CD4-positive, alpha-beta memory T cell (primary cell): ENCODE measurements around the gene IL18RAP. TPM values are rescaled to one million over a fixed set of nuclear protein-coding genes. Genes with fewer than 3 reads are reported as not detected.
A peak's percentile ranks its signal among the peaks of the same experiment; 100 is the strongest.

Source experiments
- CTCF ChIA-PET: fragments of 350-600 bp; sonication (Branson Sonifier 250); formaldehyde crosslinking; loops from one replicate; lab custom pipeline; 2021; ENCODE audit warnings: inconsistent platforms; ENCODE audit not compliant: partially characterized antibody; lab: Charles Lee
- POLR2A ChIA-PET: fragments of 350-600 bp; sonication (Branson Sonifier 250); formaldehyde crosslinking; loops from one replicate; lab custom pipeline; 2021; ENCODE audit not compliant: partially characterized antibody; lab: Charles Lee
- DNase-seq, 5 donors: peaks; one replicate each; pipeline versions ENCODE4 v3.0.0 to v3.0.0-alpha.2; 2020 to 2022; ENCODE audit warnings: mixed read lengths in 1 of 5
- H3K27ac ChIP-seq: one replicate; pipeline ENCODE4 v1.7.0; 2013; ENCODE audit warnings: low read depth, low read length
- H3K27me3 ChIP-seq: 2 replicates; pipeline ENCODE4 v1.7.0; 2013; ENCODE audit warnings: mild to moderate bottlenecking, low read length, moderate library complexity; ENCODE audit not compliant: insufficient read depth
- H3K36me3 ChIP-seq: 2 replicates; pipeline ENCODE4 v1.7.0; 2013; ENCODE audit warnings: mild to moderate bottlenecking, low read length, moderate library complexity; ENCODE audit not compliant: insufficient read depth
- H3K4me1 ChIP-seq: 2 replicates; pipeline ENCODE4 v1.7.0; 2013; ENCODE audit warnings: mild to moderate bottlenecking, low read length, moderate library complexity; ENCODE audit not compliant: insufficient read depth
- H3K4me3 ChIP-seq, 2 donors: one replicate each; pipeline ENCODE4 v1.7.0; 2013; ENCODE audit warnings: low read length in 2 of 2, mild to moderate bottlenecking in 1 of 2
- H3K9me3 ChIP-seq, 2 donors: one replicate each; pipeline ENCODE4 v1.7.0; 2013; ENCODE audit warnings: low read length in 2 of 2, control low read depth in 1 of 2; ENCODE audit not compliant: control insufficient read depth in 1 of 2
- H3K27ac Mint-ChIP-seq, 7 donors: one replicate each; pipeline ENCODE4 v1.8.0; 2020 to 2021; ENCODE audit warnings: mixed read lengths in 7 of 7, mild to moderate bottlenecking in 6 of 7, inconsistent platforms in 3 of 7, moderate library complexity in 3 of 7
- H3K27me3 Mint-ChIP-seq, 2 donors: one replicate each; pipeline ENCODE4 v1.8.0; 2020 to 2021; ENCODE audit warnings: mixed read lengths in 2 of 2
- H3K36me3 Mint-ChIP-seq, 2 donors: one replicate each; pipeline ENCODE4 v1.8.0; 2020 to 2021; ENCODE audit warnings: mixed read lengths in 2 of 2, inconsistent platforms in 1 of 2, mild to moderate bottlenecking in 1 of 2
- H3K4me1 Mint-ChIP-seq, 4 donors: one replicate each; pipeline ENCODE4 v1.8.0; 2020 to 2021; ENCODE audit warnings: mixed read lengths in 4 of 4, mild to moderate bottlenecking in 1 of 4
- H3K4me3 Mint-ChIP-seq, 8 donors: one replicate each; pipeline ENCODE4 v1.8.0; 2020 to 2021; ENCODE audit warnings: mixed read lengths in 8 of 8, mild to moderate bottlenecking in 7 of 8, moderate library complexity in 6 of 8, inconsistent platforms in 3 of 8
- H3K9me3 Mint-ChIP-seq, 8 donors: one replicate each; pipeline ENCODE4 v1.8.0; 2020 to 2021; ENCODE audit warnings: mixed read lengths in 8 of 8, mild to moderate bottlenecking in 5 of 8, inconsistent platforms in 3 of 8, moderate library complexity in 1 of 8
- intact Hi-C: fragments of 100-400 bp; cut with micrococcal nuclease; formaldehyde crosslinking; loops from one replicate; pipeline ENCODE4 v1.15.1; 2023
- polyA plus RNA-seq, 2 donors: library from polyadenylated mRNA; unstranded; fragments of 300-500 nt; fragmentation: Illumina TruSeq; gene quantifications; one replicate each; pipeline ENCODE4 v1.2.3, GENCODE V29; 2021
- total RNA-seq, 2 experiments: library from RNA; stranded (reverse); gene quantifications; one replicate each; pipeline ENCODE4 v1.2.3, GENCODE V29; 2021

Gene IL18RAP
- total and polyA plus RNA-seq, 4 experiments from 2014 or later = 0.33 to 6.5 (median 4.6) TPM

- Mint-ChIP-seq H3K4me1 (peaks cover 6 to 12% (median 10%) of the 10 kb centered on the region in 4 donors), H3K27me3 (peaks cover 13 to 16% of the 10 kb centered on the region in 2 donors), H3K27ac (no peak overlapping the region), H3K4me3 (no peak overlapping the region), H3K9me3 (peaks cover 0 to 5% (median under 1%) of the 10 kb centered on the region in 8 donors), H3K36me3 (no peaks in the 10 kb centered on the region)
- H3K36me3 ChIP-seq = no peaks in the 10 kb centered on the region
- no peak overlapping the region for H3K27ac ChIP-seq
- peaks cover 6% of the 10 kb centered on the region for H3K27me3 ChIP-seq
- ChIA-PET POLR2A (interaction anchor here (0.7 kb wide), 1 partner anchor 140 kb away, joined by 3 read pairs; no protein-coding TSS in a partner anchor), CTCF (interaction anchor here (1.0 to 4.3 kb wide), 2 partner anchors 15 to 25 kb away, joined by 3 to 20 read pairs; partner anchors contain the start of gene SLC9A4)
- no peaks in the 10 kb centered on the region for H3K9me3 ChIP-seq
- no peaks in the 10 kb centered on the region for H3K4me1 ChIP-seq
- no peak for DNase-seq
- H3K4me3 ChIP-seq = no peak overlapping the region
- intact Hi-C loops = no loop called here
Measured at GRCh38 chr2:102487761-102488462, 65.0 kb downstream of the IL18RAP start.

GRCh38 chr2:102489646-102490045, 66.7 kb downstream of the IL18RAP start:
- Mint-ChIP-seq H3K9me3 (peaks cover 0 to 6% (median 3%) of the 10 kb centered on the region in 8 donors), H3K27me3 (peaks cover 16 to 19% of the 10 kb centered on the region in 2 donors), H3K27ac (peak overlapping the region in 1 of 7 donors; percentile 0), H3K4me3 (peak overlapping the region in 2 of 8 donors; percentile 13 to 37), H3K36me3 (no peaks in the 10 kb centered on the region), H3K4me1 (peaks cover 6 to 12% (median 10%) of the 10 kb centered on the region in 4 donors)
- intact Hi-C loops = no loop called here
- H3K4me3 ChIP-seq = no peak overlapping the region
- CTCF ChIA-PET = interaction anchor here (4.3 kb wide), 1 partner anchor 17 kb away, joined by 20 read pairs; the partner anchor contains the start of gene SLC9A4
- H3K27ac ChIP-seq = no peak overlapping the region
- POLR2A ChIA-PET = no interaction called here
- no peaks in the 10 kb centered on the region for H3K9me3 ChIP-seq
- H3K4me1 ChIP-seq = no peaks in the 10 kb centered on the region
- peak in 1 of 5 donors; percentile 6 for DNase-seq
- peaks cover 6% of the 10 kb centered on the region for H3K27me3 ChIP-seq
- H3K36me3 ChIP-seq = no peaks in the 10 kb centered on the region

- Mint-ChIP-seq H3K9me3 (peaks cover 0 to 7% (median 5%) of the 10 kb centered on the region in 8 donors), H3K27me3 (peaks cover 6 to 12% of the 10 kb centered on the region in 2 donors), H3K4me1 (peaks cover 6 to 12% (median 10%) of the 10 kb centered on the region in 4 donors), H3K27ac (no peak overlapping the region), H3K36me3 (no peaks in the 10 kb centered on the region), H3K4me3 (no peak overlapping the region)
- H3K27me3 ChIP-seq = peaks cover 6% of the 10 kb centered on the region
- no peak overlapping the region for H3K4me3 ChIP-seq
- H3K36me3 ChIP-seq = no peaks in the 10 kb centered on the region
- H3K4me1 ChIP-seq = no peaks in the 10 kb centered on the region
- CTCF ChIA-PET = no interaction called here
- DNase-seq = no peak
- POLR2A ChIA-PET = no interaction called here
- intact Hi-C loops = no loop called here
- no peak overlapping the region for H3K27ac ChIP-seq
- no peaks in the 10 kb centered on the region for H3K9me3 ChIP-seq
Measured at GRCh38 chr2:102492006-102492405, 69.0 kb downstream of the IL18RAP start.

GRCh38 chr2:102494570-102494969, 71.6 kb downstream of the IL18RAP start:
- Histone ChIP-seq H3K27ac (no peak overlapping the region), H3K4me3 (no peak overlapping the region), H3K4me1 (no peaks in the 10 kb centered on the region), H3K36me3 (no peaks in the 10 kb centered on the region), H3K27me3 (no peaks in the 10 kb centered on the region), H3K9me3 (no peaks in the 10 kb centered on the region)
- DNase-seq = no peak
- ChIA-PET CTCF (no interaction called here), POLR2A (no interaction called here)
- Mint-ChIP-seq H3K4me3 (no peak overlapping the region), H3K27ac (no peak overlapping the region), H3K36me3 (no peaks in the 10 kb centered on the region), H3K27me3 (peaks cover 4 to 5% of the 10 kb centered on the region in 2 donors), H3K9me3 (peaks cover 0 to 7% (median 5%) of the 10 kb centered on the region in 8 donors), H3K4me1 (peaks cover 2 to 5% (median 3%) of the 10 kb centered on the region in 4 donors)
- intact Hi-C loops = no loop called here

- Mint-ChIP-seq H3K27me3 (peaks cover 3 to 7% of the 10 kb centered on the region in 2 donors), H3K4me1 (no peaks in the 10 kb centered on the region), H3K9me3 (peaks cover 0 to 5% (median 0%) of the 10 kb centered on the region in 8 donors), H3K27ac (no peak overlapping the region), H3K4me3 (no peak overlapping the region), H3K36me3 (no peaks in the 10 kb centered on the region)
- intact Hi-C loops = no loop called here
- DNase-seq = no peak
- no peak overlapping the region for H3K27ac ChIP-seq
- ChIA-PET CTCF (interaction anchor here (1.3 kb wide), 1 partner anchor 25 kb away, joined by 3 read pairs; the partner anchor contains the start of gene SLC9A4), POLR2A (no interaction called here)
- H3K27me3 ChIP-seq = no peaks in the 10 kb centered on the region
- H3K36me3 ChIP-seq = no peaks in the 10 kb centered on the region
- no peaks in the 10 kb centered on the region for H3K9me3 ChIP-seq
- H3K4me1 ChIP-seq = no peaks in the 10 kb centered on the region
- H3K4me3 ChIP-seq = no peak overlapping the region
Measured at GRCh38 chr2:102498414-102498813, 75.5 kb downstream of the IL18RAP start.

- H3K27ac Mint-ChIP-seq = no peak overlapping the region
Measured at GRCh38 chr2:102499558-102499957, 76.6 kb downstream of the IL18RAP start.

More at GRCh38 chr2:102499558-102499957, 76.6 kb downstream of the IL18RAP start:
- Mint-ChIP-seq H3K27me3 (peaks cover 6 to 14% of the 10 kb centered on the region in 2 donors), H3K36me3 (no peaks in the 10 kb centered on the region), H3K4me1 (no peaks in the 10 kb centered on the region), H3K9me3 (peaks cover 0 to 5% (median 0%) of the 10 kb centered on the region in 8 donors), H3K4me3 (no peak overlapping the region)
- CTCF ChIA-PET = no interaction called here
- DNase-seq = no peak
- no peak overlapping the region for H3K27ac ChIP-seq
- H3K4me3 ChIP-seq = no peak overlapping the region
- H3K36me3 ChIP-seq = no peaks in the 10 kb centered on the region
- intact Hi-C loops = no loop called here
- H3K4me1 ChIP-seq = no peaks in the 10 kb centered on the region
- POLR2A ChIA-PET = no interaction called here
- H3K9me3 ChIP-seq = no peaks in the 10 kb centered on the region
- no peaks in the 10 kb centered on the region for H3K27me3 ChIP-seq
